Measurements from ENCODE around the gene KRI1. TPM values are rescaled to one million over a fixed set of nuclear protein-coding genes. Genes with fewer than 3 reads are reported as not detected.

KRI1 gene
- total and polyA plus RNA-seq, 2 donors (not counting 3 experiments of a cell fraction or from before 2014, with no cell fraction given): 6.7 to 25.7 TPM

DNA sequence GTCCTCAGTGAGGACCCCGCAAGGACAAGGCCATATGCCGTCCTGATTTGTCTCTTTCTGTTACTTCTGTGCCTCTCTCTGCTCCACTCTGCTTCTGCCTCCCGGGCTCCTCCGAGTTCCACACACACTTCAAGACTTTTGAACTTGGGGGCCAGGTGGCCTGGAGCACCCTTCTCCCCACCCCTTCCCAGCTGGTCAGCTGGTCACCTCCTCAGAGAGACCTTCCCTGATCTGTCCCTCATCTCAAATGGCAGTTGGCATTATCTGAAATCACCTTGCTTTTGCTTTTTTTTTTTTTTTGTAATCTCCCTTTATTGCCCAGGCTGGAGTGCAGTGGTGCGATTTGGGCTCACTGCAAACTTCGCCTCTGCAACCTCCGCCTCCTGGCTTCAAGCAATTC, 46.4 kb downstream of the KRI1 start:
- POLR2A ChIA-PET: no interaction called here
- BruUV-seq (replicated peaks): no TSS peak
- dilution Hi-C loops (cut with MboI; ENCODE audit: extremely low pct_ligation_motif_present, low sequenced_read_pairs): no loop called here

More for the DNA sequence above, 46.4 kb downstream of the KRI1 start:
- Histone ChIP-seq H3K9me3 (replicated peaks; ENCODE audit: control insufficient read depth, insufficient read depth, low read length) (no peaks in the 10 kb centered on the region), H4K20me1 (replicated peaks; ENCODE audit: control insufficient read depth, extremely low read depth, insufficient read depth, low read length) (no peaks in the 10 kb centered on the region), H3K27ac (ENCODE audit: insufficient read depth, low read depth, low read length) (no peak overlapping the region), H3K9ac (replicated peaks; ENCODE audit: extremely low read depth, insufficient read depth, low read length) (no peak overlapping the region), H3K4me2 (ENCODE audit: insufficient read depth, low read length) (no peak overlapping the region), H3K79me2 (ENCODE audit: control insufficient read depth, insufficient read depth, low read length) (no peaks in the 10 kb centered on the region), H3K27me3 (ENCODE audit: control insufficient read depth in 2 of 2, insufficient read depth in 2 of 2, low read length in 2 of 2) (peaks cover 41 to 53% of the 10 kb centered on the region in 2 experiments), H3K9me1 (replicated peaks; ENCODE audit: control insufficient read depth, extremely low read depth, insufficient read depth, low read length) (no peaks in the 10 kb centered on the region), H3K36me3 (ENCODE audit: control insufficient read depth in 2 of 2, extremely low read depth in 1 of 2, insufficient read depth in 2 of 2, low read length in 2 of 2) (no peaks in the 10 kb centered on the region), H3K4me3 (replicated peaks in 1 of 3; ENCODE audit: insufficient read depth in 1 of 3, low read depth in 1 of 3, low read length in 3 of 3) (no peak overlapping the region), H3K4me1 (ENCODE audit: control insufficient read depth, extremely low read depth, insufficient read depth, low read length) (peaks cover 2% of the 10 kb centered on the region), H2AFZ (ENCODE audit: low read depth, low read length) (no peak overlapping the region)
- CTCF ChIA-PET: interaction anchor here (1.1 to 1.6 kb wide), 2 partner anchors 13 to 180 kb away, joined by 3 to 6 read pairs; no protein-coding TSS in a partner anchor
- TF ChIP-seq CTCF (IDR thresholded peaks at IDR 0.05; ENCODE audit: extremely low read depth in 1 of 2, insufficient read depth in 1 of 2, low read depth in 1 of 2, low read length in 2 of 2) (no peak), JUN (IDR thresholded peaks at IDR 0.05; ENCODE audit: borderline replicate concordance, insufficient read depth, insufficient read length, low read depth) (no peak), MYC (IDR thresholded peaks at IDR 0.05; ENCODE audit: low read depth, low read length) (no peak), POLR2AphosphoS5 (IDR thresholded peaks at IDR 0.05; ENCODE audit: insufficient read depth, low read depth, low read length) (no peak), FOS (IDR thresholded peaks at IDR 0.05; ENCODE audit: borderline replicate concordance, insufficient read depth, low read length) (no peak)
- TF ChIP-seq, protein P1, sequence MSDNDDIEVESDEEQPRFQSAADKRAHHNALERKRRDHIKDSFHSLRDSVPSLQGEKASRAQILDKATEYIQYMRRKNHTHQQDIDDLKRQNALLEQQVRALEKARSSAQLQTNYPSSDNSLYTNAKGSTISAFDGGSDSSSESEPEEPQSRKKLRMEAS (IDR thresholded peaks at IDR 0.05; ENCODE audit: insufficient read depth, insufficient read length): no peak
- intact Hi-C loops (cut with micrococcal nuclease): no loop called here
- FAIRE-seq: no peak
- no peak for DNase-seq (ENCODE audit: low read depth, low spot score)
